Neural cell (in vitro differentiated cells): ENCODE data around the gene RFNG.

Experiments
- EZH2 ChIP-seq: fragments of 200-600, 300-800 bp; shearing (Covaris generic), sonication (generic); IDR thresholded peaks from 2 replicates; pipeline ENCODE4 v1.6.1; 2014; ENCODE audit warnings: antibody characterized with exemption, low read length, borderline replicate concordance, mild to moderate bottlenecking; ENCODE audit not compliant: insufficient read depth, poor library complexity, severe bottlenecking
- RAD21 ChIP-seq: fragments of 450-650 bp; conservative IDR thresholded peaks from 2 replicates; pipeline ENCODE4 v1.6.1; 2014; ENCODE audit warnings: antibody characterized with exemption, mild to moderate bottlenecking, moderate library complexity
- TF ChIP-seq, protein P1 (sequence below): fragments of 450-650 bp; IDR thresholded peaks from 2 replicates; pipeline ENCODE4 v1.5.1; 2014; ENCODE audit warnings: antibody characterized with exemption, mild to moderate bottlenecking, moderate library complexity; ENCODE audit not compliant: poor library complexity, severe bottlenecking

DNA sequence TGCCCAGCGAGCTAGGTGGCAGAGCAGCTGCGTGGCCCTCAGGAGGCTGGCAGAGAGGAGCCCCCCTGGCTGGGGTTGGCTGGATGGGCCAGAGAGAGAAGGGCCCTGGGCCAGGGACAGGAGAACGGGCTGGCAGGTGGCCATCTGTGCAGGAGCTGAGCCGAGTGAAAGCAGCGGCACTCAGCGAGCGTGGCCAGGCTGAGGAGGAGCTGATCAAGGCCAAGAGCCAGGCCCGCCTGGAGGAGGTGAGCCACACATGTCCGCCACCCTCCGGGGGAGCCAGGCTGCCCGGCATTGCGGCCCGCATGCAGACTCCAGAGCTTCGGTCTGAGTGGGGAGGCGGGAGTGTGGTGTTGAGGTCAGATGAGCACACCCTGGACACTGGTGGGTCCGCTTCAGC lies 22.2 kb downstream of the RFNG start:
- TF ChIP-seq, protein P1, sequence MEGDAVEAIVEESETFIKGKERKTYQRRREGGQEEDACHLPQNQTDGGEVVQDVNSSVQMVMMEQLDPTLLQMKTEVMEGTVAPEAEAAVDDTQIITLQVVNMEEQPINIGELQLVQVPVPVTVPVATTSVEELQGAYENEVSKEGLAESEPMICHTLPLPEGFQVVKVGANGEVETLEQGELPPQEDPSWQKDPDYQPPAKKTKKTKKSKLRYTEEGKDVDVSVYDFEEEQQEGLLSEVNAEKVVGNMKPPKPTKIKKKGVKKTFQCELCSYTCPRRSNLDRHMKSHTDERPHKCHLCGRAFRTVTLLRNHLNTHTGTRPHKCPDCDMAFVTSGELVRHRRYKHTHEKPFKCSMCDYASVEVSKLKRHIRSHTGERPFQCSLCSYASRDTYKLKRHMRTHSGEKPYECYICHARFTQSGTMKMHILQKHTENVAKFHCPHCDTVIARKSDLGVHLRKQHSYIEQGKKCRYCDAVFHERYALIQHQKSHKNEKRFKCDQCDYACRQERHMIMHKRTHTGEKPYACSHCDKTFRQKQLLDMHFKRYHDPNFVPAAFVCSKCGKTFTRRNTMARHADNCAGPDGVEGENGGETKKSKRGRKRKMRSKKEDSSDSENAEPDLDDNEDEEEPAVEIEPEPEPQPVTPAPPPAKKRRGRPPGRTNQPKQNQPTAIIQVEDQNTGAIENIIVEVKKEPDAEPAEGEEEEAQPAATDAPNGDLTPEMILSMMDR = no peak
- TF ChIP-seq RAD21 (no peak), EZH2 (no peak)
